Thoracic aorta endothelial cell (primary cell): ENCODE results near the gene HIC1. TPM values are rescaled to one million over a fixed set of nuclear protein-coding genes. Genes with fewer than 3 reads are reported as not detected.
A peak's percentile ranks its signal among the peaks of the same experiment; 100 is the strongest.

Experiments
- small RNA-seq: library from RNA; depleted of rRNA; stranded (forward); fragments of <200 nt; gene quantifications from one replicate; pipeline ENCODE3, GENCODE V24; 2012
- total RNA-seq: library from RNA; depleted of rRNA; stranded (reverse); fragments of >200 nt; gene quantifications from 2 replicates; pipeline ENCODE4 v1.2.3, GENCODE V29; 2012

The HIC1 gene
- total RNA-seq: 26.8 and 33.6 TPM in 2 replicates

GRCh38 chr17:2054512-2055291 is at the start of gene HIC1:
Gene HIC1 (plus strand): TSS chr17:2055103. CDS start chr17:2056691, 1,588 bp downstream.

GRCh38 chr17:2025220-2025621 is 29.7 kb upstream of the HIC1 start, which contains the start of gene RTN4RL1:
Gene RTN4RL1 (minus strand): TSS chr17:2025334. CDS start chr17:2024865, 469 bp downstream.

GRCh38 chr17:2029911-2030778 is 24.8 kb upstream of the HIC1 start, which contains the start of gene DPH1:
Gene DPH1 (plus strand): TSS chr17:2030153. CDS start chr17:2030170, 17 bp downstream.

GRCh38 chr17:2041561-2042389 is 13.1 kb upstream of the HIC1 start, which contains the start of gene OVCA2:
Gene OVCA2 (plus strand): TSS chr17:2042022. CDS start chr17:2042048, 26 bp downstream.

Small RNAs within 50 kb of the gene (small RNA-seq; reads per million reads assigned to genes)
- gene AC090617.6: not detected
- gene AC090617.9: not detected
- 3.0 reads per million, percentile 65 among the genes with 10 or more reads in this experiment for gene MIR132
- gene MIR212: 1.1 reads per million, percentile 24 among the genes with 10 or more reads in this experiment
- not detected for gene OVCA2

Other genes starting within 250 kb of the HIC1 start
- gene SMYD4, start 225.2 kb upstream of the HIC1 start, total RNA-seq: 10.8 and 14.1 TPM in 2 replicates
- gene RPA1, start 225.1 kb upstream of the HIC1 start, total RNA-seq: 41.0 and 47.2 TPM in 2 replicates
- under 0.01 TPM in 2 replicates for gene RTN4RL1, start 29.8 kb upstream of the HIC1 start, total RNA-seq
- 21.7 and 23.4 TPM in 2 replicates for gene DPH1, start 24.9 kb upstream of the HIC1 start, total RNA-seq
- 58.8 and 74.5 TPM in 2 replicates for gene OVCA2, start 13.1 kb upstream of the HIC1 start, total RNA-seq
- gene SMG6, start 248.7 kb downstream of the HIC1 start, total RNA-seq: 26.0 and 28.2 TPM in 2 replicates
- gene SRR, start 248.8 kb downstream of the HIC1 start, total RNA-seq: 15.7 and 17.4 TPM in 2 replicates